HepG2 (cell line): ENCODE measurements around the gene ADCY9. TPM values are rescaled to one million over a fixed set of nuclear protein-coding genes. Genes with fewer than 3 reads are reported as not detected.

Experiments
- AFF4 ChIP-seq: sonication (generic); formaldehyde crosslinking; IDR thresholded peaks from 2 replicates; pipeline ENCODE4 v1.4.0; 2020; ENCODE audit warnings: missing genetic modification reagents
- ATF3 ChIP-seq: sonication (generic); formaldehyde crosslinking; IDR thresholded peaks from 2 replicates; pipeline ENCODE4 v1.4.0; 2020; ENCODE audit warnings: missing genetic modification reagents
- MYNN ChIP-seq: sonication (generic); formaldehyde crosslinking; IDR thresholded peaks from 2 replicates; pipeline ENCODE4 v1.4.0; 2020; ENCODE audit warnings: mild to moderate bottlenecking, low read depth, missing genetic modification reagents
- NR2F2 ChIP-seq: IDR thresholded peaks from 2 replicates; pipeline ENCODE4 v1.6.1; 2012; ENCODE audit warnings: low read depth, inconsistent platforms, borderline replicate concordance
- SMAD3 ChIP-seq: sonication (generic); formaldehyde crosslinking; IDR thresholded peaks from 2 replicates; pipeline ENCODE4 v1.4.0; 2020; ENCODE audit warnings: missing genetic modification reagents
- SYNCRIP ChIP-seq: fragments of 200-400 bp; formaldehyde crosslinking; IDR thresholded peaks from 2 replicates; pipeline ENCODE4 v1.6.1; 2018; ENCODE audit warnings: mild to moderate bottlenecking, low read depth, low read length; ENCODE audit not compliant: insufficient read depth
- TRAFD1 ChIP-seq: sonication (generic); formaldehyde crosslinking; IDR thresholded peaks from 2 replicates; pipeline ENCODE4 v1.5.1; 2020; ENCODE audit warnings: missing genetic modification reagents, mild to moderate bottlenecking, borderline replicate concordance
- ZBTB39 ChIP-seq: sonication (generic); formaldehyde crosslinking; IDR thresholded peaks from 2 replicates; pipeline ENCODE4 v1.5.0; 2020; ENCODE audit warnings: missing genetic modification reagents
- ZIK1 ChIP-seq: sonication (generic); formaldehyde crosslinking; IDR thresholded peaks from 2 replicates; pipeline ENCODE4 v1.5.0; 2020; ENCODE audit warnings: mild to moderate bottlenecking, low read depth, missing genetic modification reagents, borderline replicate concordance
- ZNF44 ChIP-seq: sonication (generic); formaldehyde crosslinking; IDR thresholded peaks from 2 replicates; pipeline ENCODE4 v1.5.1; 2020; ENCODE audit warnings: mild to moderate bottlenecking, missing genetic modification reagents
- ZNF550 ChIP-seq: sonication (generic); formaldehyde crosslinking; IDR thresholded peaks from 2 replicates; pipeline ENCODE4 v1.4.0; 2020; ENCODE audit warnings: mild to moderate bottlenecking, missing genetic modification reagents, borderline replicate concordance
- ZNF567 ChIP-seq: sonication (generic); formaldehyde crosslinking; IDR thresholded peaks from 2 replicates; pipeline ENCODE4 v1.8.1; 2023; ENCODE audit warnings: mild to moderate bottlenecking, missing genetic modification reagents, borderline replicate concordance
- ZNF687 ChIP-seq: sonication (generic); formaldehyde crosslinking; IDR thresholded peaks from 2 replicates; pipeline ENCODE4 v1.5.1; 2020; ENCODE audit warnings: mild to moderate bottlenecking, missing genetic modification reagents, moderate library complexity
- polyA plus RNA-seq, 8 experiments: library from polyadenylated mRNA; depleted of rRNA in 3 of 8; stranded (reverse) in 7 of 8; unstranded in 1 of 8; fragments of >200 nt; fragmentation: Illumina TruSeq in 4 of 8; extraction: Trizol in 4 of 8; gene quantifications; 2 replicates each; pipeline versions ENCODE4 v1.2.1 to v1.2.3, GENCODE V29; 2011 to 2016; ENCODE audit warnings: low read depth in 4 of 8, missing spikeins in 1 of 8, mixed read lengths in 1 of 8; ENCODE audit not compliant: insufficient read depth in 1 of 8
- total RNA-seq, 5 experiments: library from RNA; depleted of rRNA; stranded (reverse); fragments of >200 nt; fragmentation: Illumina TruSeq; extraction: Trizol; gene quantifications; 2 replicates each; pipeline ENCODE4 v1.2.3, GENCODE V29; 2016; ENCODE audit warnings: low read depth in 1 of 5
- TF ChIP-seq, protein P1 (sequence below): sonication (generic); formaldehyde crosslinking; IDR thresholded peaks from 2 replicates; pipeline ENCODE4 v1.4.0; 2020; ENCODE audit warnings: mild to moderate bottlenecking, missing genetic modification reagents

ADCY9 gene
- total and polyA plus RNA-seq, 2 of the 13 experiments (the other 11 are each of a cell fraction or from before 2014, with no cell fraction given) = 11.2 to 13.9 TPM

- TF ChIP-seq AFF4 (CRISPR knock-in tag) (0 out of 2 replicates have a peak, but pooled peaks have one; percentile 47), NR2F2 (no peak), ZIK1 (no peak), TRAFD1 (CRISPR knock-in tag) (no peak), ZBTB39 (CRISPR knock-in tag) (no peak), SYNCRIP (no peak), ZNF567 (no peak), ZNF44 (CRISPR knock-in tag) (no peak), ATF3 (CRISPR knock-in tag) (no peak), SMAD3 (CRISPR knock-in tag) (0 out of 2 replicates have a peak, but pooled peaks have one; percentile 14), ZNF687 (CRISPR knock-in tag) (peak; percentile 58), ZNF550 (CRISPR knock-in tag) (no peak), MYNN (CRISPR knock-in tag) (no peak)
- TF ChIP-seq, protein P1, sequence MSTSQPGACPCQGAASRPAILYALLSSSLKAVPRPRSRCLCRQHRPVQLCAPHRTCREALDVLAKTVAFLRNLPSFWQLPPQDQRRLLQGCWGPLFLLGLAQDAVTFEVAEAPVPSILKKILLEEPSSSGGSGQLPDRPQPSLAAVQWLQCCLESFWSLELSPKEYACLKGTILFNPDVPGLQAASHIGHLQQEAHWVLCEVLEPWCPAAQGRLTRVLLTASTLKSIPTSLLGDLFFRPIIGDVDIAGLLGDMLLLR (CRISPR knock-in tag) = peak; percentile 43; the same call in 1 of the 2 replicates
Observed at GRCh38 chr16:4114257-4115208, 1.7 kb downstream of the ADCY9 start (continued).
